Measurements from ENCODE around the gene FAF1.

- no peak for TF ChIP-seq ZIC2 (tag by site-specific recombination; IDR thresholded peaks at IDR 0.05)
- no peak for TF ChIP-seq CTCF (tag by site-specific recombination; IDR thresholded peaks at IDR 0.05)
- TF ChIP-seq PBX3 (CRISPR knock-in tag; IDR thresholded peaks at IDR 0.05): no peak
- TF ChIP-seq ZNF626 (tag by site-specific recombination; IDR thresholded peaks at IDR 0.05): no peak
- TF ChIP-seq SETDB1 (IDR thresholded peaks at IDR 0.05; ENCODE audit: insufficient read length, low read length): no peak
- no peak for TF ChIP-seq BCL11A (tag by site-specific recombination; IDR thresholded peaks at IDR 0.05; ENCODE audit: low read depth)
- TF ChIP-seq REST (tag by site-specific recombination; IDR thresholded peaks at IDR 0.05): no peak
- no peak for TF ChIP-seq ZNF624 (tag by site-specific recombination; IDR thresholded peaks at IDR 0.05)
- TF ChIP-seq ZNF785 (tag by site-specific recombination; IDR thresholded peaks at IDR 0.05): no peak
- TF ChIP-seq ZBTB26 (tag by site-specific recombination; optimal IDR thresholded peaks at IDR 0.05): no peak
- TF ChIP-seq ZNF792 (tag by site-specific recombination; IDR thresholded peaks at IDR 0.05): no peak
Observed at GRCh38 chr1:50979937-50980336, 19.9 kb upstream of the FAF1 start.

Data from HEK293 (cell line).